HG02938 (cell line): ENCODE measurements around the gene MYBPC3.

Experiments
- ATAC-seq: cut with Tn5 transposase; IDR thresholded peaks from one replicate; pipeline ENCODE4 v1.9.1; 2021; ENCODE audit warnings: mild to moderate bottlenecking, moderate library complexity; ENCODE audit not compliant: unreplicated experiment

Gene MYBPC3

GRCh38 chr11:47359162-47359561, 6.7 kb upstream of the MYBPC3 start:
- no peak for ATAC-seq

- no peak for ATAC-seq
Observed at GRCh38 chr11:47358731-47359051, 6.2 kb upstream of the MYBPC3 start.

- ATAC-seq: no peak
Observed at GRCh38 chr11:47357985-47358730, 5.7 kb upstream of the MYBPC3 start.

GRCh38 chr11:47356998-47357329, 4.5 kb upstream of the MYBPC3 start:
- ATAC-seq: no peak

GRCh38 chr11:47356129-47356997, 3.9 kb upstream of the MYBPC3 start:
- no peak for ATAC-seq

- no peak for ATAC-seq
Observed at GRCh38 chr11:47355283-47356128, 3.0 kb upstream of the MYBPC3 start.

GRCh38 chr11:47354913-47355282, 2.4 kb upstream of the MYBPC3 start:
- no peak for ATAC-seq

- ATAC-seq: no peak
Observed at GRCh38 chr11:47353978-47354774, 1.7 kb upstream of the MYBPC3 start.

- no peak for ATAC-seq
Observed at GRCh38 chr11:47351156-47352126, 1.1 kb downstream of the MYBPC3 start.

GRCh38 chr11:47350315-47350714, 2.2 kb downstream of the MYBPC3 start:
- ATAC-seq: no peak

- no peak for ATAC-seq
Observed at GRCh38 chr11:47349521-47350095, 2.9 kb downstream of the MYBPC3 start.

- no peak for ATAC-seq
Observed at GRCh38 chr11:47348859-47349258, 3.6 kb downstream of the MYBPC3 start.

GRCh38 chr11:47348131-47348802, 4.2 kb downstream of the MYBPC3 start:
- no peak for ATAC-seq

GRCh38 chr11:47347137-47347536, 5.4 kb downstream of the MYBPC3 start:
- no peak for ATAC-seq

GRCh38 chr11:47345890-47346563, 6.5 kb downstream of the MYBPC3 start:
- ATAC-seq: no peak

GRCh38 chr11:47342854-47343253, 9.6 kb downstream of the MYBPC3 start:
- no peak for ATAC-seq

GRCh38 chr11:47342036-47342803, 10.3 kb downstream of the MYBPC3 start:
- no peak for ATAC-seq
